HG03575 (cell line): Measurements from ENCODE around the gene SH3PXD2B.
"Not testable (repeated sequence)": the region's sequence is repeated elsewhere in the genome, so short reads cannot be mapped to it uniquely, and the experiment has no call there.

Experiments used
- ATAC-seq: cut with Tn5 transposase; IDR thresholded peaks from one replicate; pipeline ENCODE4 v1.9.1; 2021; ENCODE audit not compliant: unreplicated experiment, insufficient number of reproducible peaks, low FRiP score; ENCODE audit errors: extremely low read depth

The SH3PXD2B gene

DNA sequence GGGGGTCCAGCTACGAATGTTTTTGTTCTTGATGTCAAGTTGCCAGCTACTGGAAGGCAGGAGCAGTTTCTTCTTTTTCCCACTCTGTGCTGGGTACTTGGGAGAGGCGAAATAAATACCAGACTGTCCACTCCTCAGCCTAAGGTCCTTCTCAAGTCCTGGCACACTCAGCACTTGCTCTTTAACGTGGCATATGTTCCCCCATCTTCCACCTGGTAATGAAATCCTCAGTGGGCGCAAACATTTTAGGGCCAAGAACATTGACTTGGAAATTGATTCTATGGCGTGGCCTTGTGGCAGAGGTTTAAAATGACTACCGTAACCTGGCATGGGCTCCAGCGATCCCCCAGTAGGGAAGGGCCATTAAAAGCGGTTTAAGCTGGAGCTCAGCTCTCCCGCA is 119.7 kb downstream of the SH3PXD2B start:
- ATAC-seq: no peak

DNA sequence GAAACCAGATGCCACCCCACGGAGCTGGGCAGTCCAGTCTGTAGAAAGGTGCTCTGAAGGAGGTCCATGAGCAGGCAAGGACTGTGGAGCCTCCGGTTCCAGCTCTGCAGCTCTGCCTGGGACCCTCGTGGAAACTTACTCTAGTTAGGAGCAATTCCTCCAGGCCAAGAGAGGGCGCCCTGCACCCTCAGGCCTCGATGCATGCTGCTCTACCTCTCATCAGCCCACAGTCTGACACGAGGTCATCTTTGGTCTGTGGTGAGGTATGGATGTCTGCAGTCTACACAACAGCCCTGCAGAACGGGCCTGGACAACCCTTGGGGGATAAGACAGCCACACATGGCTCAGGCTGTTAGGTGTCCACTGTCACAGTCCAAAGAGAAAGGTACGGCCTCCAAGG is 120.1 kb downstream of the SH3PXD2B start:
- no peak for ATAC-seq

DNA sequence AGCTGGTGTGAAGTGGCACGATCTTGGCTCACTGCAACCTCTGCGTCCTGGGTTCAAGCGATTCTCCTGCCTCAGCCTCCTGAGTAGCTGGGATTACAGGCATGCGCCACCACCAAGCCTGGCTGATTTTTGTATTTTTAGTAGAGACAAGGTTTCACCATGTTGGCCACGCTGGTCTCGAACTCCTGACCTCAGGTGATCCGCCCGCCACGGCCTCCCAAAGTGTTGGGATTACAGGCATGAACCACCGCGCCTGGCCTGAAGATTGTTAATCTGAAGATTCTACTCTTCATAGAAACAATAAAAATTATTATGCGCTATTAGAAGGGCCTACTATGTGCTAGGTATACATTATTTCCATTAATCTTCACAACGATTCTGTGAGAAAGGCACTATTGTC is 127.4 kb downstream of the SH3PXD2B start:
- ATAC-seq: not testable (repeated sequence)

DNA sequence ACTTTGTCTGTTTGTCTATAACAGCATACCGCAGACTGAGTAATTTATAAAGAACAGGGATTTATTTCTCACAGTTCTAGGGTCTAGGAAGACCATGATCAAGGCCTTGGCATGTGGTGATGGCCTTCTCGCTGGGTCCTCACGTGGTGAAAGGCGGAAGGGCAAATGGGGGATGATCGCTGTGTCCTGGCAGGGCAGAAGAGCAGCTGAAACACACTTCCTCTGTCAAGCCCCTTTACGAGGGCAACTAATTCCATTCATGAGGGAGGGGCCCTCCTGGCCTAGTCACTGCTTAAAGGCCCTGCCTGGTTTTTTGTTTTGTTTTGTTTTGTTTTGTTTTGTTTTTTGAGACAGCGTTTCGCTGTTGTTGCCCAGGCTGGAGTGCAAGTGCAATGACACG is 128.9 kb downstream of the SH3PXD2B start:
- no peak for ATAC-seq

DNA sequence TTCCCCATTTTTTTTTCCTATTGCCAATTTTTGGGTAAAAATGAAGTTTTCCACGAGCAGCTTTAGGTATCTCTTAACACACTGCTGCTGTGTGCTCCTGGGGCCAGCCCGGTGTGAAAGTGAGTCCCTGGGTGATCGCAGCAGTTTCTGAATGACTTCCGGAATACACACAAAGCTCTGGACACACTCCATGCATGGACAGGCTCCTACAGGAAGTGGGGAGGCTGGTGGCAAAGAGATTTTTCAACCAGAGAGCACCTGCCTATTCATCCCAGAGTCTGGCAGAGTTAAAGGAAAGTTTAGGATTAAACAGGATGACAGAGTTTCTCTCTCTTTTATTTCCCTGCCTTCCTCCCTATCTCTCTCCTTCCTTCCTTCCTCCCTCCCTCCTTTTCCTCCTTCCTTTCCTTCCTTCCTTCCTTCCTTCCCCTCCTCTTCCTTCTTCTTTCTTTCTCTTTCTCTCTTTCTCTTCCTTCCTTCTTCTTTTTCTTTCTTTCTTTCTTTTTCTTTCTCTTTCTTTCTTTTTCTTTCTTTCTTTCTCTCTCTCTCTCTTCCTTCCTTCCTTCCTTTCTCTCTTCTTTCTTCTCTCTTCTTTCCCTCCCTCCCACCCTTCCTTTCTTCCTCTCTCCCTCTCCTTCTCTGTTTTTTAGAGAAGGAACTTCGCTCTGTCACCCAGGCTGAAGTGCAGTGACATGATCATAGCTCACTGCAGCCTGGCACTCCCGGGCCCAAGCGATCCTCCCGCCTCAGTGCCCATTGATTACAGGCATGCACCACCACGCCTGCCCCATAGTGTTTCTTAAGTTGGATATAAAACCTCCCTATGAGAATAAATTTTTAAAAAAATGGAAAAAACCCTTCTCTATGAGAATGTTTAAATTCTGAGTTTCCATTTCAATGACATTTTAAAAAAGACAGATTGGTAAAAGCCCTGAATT is 132.0 kb downstream of the SH3PXD2B start:
- peak; percentile 56 for ATAC-seq

DNA sequence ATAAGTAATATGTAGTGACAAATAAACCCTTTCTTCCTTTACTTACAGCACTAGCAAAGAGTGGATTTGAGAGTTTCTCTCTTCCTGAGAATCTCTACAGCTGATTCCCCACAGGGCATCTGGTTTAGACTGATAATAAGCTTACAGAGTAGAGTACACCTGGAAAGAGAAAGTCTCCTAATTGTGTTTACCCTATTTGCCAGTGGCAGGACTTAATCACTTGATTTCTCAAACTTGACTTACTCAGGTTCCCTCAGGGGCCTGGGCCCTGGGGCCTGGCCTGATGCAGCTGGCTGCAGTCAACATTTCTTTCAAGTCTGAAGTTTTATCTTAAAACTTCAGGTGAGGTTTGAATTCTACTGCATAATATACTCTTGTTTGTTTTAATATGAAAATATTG is 132.7 kb downstream of the SH3PXD2B start:
- ATAC-seq: peak; percentile 21

DNA sequence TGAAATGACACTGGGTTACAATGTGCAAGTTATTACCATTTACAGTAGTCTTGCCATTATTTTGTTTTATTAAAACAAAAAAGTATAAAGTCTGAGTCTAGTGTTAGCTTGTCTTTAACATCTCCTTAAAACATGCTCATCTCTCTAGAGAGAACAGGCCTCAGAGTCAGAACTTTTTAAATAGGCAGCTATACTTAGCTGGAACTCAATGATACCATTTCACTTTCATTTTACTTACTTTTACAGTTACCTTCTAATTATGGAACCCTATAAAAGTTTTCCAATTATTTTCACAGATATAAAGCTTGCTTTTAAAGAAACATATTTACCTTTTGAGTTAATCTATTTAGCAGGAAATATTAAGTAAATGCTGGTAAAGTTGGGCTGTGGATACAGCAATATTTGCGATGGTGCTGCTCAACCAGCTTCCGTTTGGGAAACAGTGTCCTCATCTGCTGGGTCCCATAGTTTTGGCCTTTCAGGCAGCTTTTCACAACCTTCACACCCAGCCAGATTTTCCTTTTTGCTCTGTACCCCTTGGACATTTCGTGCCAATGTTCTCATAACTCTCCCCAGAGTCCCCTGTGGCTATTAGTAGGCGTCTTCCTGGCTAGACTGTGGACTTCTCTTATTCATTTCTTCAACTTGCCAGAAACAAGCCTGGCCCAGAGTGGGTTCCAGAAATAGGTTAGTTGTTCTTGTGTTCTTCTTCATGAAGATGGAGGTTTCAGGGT is 134.4 kb downstream of the SH3PXD2B start:
- no peak for ATAC-seq

DNA sequence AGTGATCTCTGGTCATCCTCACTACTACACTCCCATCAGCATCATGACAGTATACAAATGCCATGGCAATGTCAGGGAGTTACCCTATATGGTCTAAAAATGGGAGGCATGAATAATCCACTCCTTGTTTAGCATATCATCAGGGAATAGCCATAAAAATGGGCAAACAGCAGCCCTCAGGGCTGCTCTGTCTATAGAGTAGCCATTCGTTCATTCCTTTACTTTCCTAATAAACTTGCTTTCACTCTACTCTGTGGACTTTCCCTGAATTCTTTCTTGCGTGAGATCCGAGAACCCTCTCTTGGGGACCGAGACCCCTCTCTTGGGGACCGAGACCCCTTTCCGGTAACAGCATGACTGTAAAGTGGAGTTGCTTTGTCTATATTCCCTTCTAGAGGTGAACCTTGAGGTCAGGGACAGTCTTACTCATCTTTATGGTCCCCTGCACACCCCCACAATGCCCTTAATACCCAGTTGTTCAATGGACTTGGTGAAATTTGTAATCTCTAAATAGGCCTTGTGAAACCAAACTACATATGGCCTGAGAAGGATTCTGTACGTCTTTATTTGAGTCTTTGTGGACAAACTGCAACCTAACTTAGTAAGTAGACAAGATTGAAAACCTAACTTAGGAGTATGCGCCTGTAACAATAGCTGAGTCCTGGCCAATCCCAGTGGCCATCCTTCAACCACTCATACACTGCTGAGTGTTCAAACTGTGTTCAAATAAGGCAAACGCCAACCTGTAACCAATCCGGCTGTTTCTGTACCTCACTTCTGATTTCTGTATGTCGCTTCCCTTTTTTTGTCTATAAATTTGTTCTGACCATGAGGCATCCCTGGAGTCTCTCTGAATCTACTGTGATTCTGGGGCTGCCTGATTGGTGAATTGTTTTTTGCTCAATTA is 138.5 kb downstream of the SH3PXD2B start:
- ATAC-seq: no peak

DNA sequence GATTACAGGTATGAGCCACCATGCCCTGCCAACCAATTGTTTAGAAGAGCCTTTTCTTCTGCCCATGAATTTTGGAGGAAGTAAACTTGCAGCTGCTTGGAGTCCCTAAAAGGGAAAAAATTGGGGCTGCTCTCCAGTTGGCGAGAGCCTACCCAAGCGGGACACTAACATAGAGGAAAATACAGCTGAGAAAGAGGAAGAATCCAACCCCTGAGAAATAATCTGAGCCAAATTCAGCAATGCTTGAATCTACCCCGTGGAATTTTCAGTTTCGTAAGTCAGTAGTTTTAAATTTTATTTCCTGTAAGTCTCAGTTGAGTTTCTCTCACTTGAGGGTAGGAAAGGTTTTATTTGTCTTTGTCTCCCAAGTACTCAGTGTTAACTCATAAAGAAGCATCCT is 140.4 kb downstream of the SH3PXD2B start:
- ATAC-seq: no peak

DNA sequence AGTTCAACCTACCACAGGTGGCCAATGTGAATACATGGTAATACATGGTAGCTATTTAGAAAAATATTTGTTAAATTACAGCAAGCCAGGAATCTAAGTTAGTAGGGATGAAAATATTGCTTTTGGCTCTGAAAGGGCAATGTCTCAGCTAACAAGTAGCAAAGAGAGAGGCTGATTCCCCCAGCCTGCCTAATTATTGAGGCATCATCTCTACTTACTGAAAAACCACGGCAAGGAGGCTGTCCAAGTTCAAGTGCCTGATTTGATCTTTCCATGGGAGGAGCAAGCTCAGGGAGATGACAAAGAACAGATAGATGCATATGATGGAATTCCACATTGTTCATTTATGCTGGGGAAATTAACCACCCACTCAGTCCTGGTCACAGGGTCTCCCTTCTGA is 142.0 kb downstream of the SH3PXD2B start:
- no peak for ATAC-seq

DNA sequence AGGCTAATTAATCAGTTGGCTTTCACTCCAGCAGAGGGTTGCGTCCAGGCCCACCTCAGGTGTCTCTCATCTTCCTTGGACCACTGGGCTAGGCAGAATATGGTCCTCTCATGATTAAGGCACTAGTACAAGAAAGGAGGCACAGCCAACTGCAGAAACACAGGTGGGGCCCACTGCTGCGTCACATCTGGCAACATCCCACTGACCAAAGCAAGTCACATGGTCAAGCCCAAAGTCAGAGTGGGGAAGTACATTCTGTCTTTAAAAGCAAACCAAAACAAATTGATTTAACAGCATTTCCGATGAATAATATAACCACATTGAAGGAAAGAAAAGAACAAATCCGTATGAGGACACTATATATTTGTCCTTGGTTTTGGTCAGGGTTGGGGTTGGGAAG is 142.7 kb downstream of the SH3PXD2B start:
- ATAC-seq: no peak

DNA sequence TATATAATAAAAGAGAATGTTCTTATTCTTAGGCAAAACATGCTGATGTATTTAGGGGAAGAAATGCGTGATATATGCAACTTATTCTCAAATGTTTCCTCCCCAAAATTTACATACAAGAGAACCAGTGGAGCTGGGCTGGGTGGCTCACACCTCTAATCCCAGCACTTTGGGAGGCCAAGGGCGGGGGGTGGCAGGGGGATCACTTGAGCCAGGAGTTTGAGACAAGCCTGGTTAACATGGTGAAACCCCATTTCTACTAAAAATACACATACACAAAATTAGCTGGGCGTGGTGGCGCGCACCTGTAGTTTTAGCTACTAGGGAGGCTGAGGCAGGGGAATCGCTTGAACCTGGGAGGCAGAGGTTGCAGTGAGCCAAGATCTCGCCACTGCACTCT is 143.3 kb downstream of the SH3PXD2B start:
- ATAC-seq: no peak

DNA sequence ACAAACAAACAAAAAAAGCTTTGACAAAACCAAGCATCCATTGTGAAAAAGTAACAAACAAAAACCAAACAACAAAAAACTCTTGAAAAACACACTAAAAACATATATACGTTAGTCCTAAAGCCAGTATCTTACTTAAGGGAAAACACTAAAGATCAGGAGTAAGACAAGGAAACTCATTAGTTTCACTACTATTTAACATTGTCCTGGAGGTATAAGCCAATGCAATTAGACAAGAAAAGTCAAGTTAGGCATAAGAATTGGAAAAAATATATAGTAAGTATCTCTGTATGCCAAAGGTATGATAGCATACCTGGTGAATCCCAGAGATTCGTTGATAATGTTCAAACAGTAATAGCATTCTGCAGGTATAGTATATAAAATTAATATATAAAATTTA is 148.9 kb downstream of the SH3PXD2B start:
- no peak for ATAC-seq

DNA sequence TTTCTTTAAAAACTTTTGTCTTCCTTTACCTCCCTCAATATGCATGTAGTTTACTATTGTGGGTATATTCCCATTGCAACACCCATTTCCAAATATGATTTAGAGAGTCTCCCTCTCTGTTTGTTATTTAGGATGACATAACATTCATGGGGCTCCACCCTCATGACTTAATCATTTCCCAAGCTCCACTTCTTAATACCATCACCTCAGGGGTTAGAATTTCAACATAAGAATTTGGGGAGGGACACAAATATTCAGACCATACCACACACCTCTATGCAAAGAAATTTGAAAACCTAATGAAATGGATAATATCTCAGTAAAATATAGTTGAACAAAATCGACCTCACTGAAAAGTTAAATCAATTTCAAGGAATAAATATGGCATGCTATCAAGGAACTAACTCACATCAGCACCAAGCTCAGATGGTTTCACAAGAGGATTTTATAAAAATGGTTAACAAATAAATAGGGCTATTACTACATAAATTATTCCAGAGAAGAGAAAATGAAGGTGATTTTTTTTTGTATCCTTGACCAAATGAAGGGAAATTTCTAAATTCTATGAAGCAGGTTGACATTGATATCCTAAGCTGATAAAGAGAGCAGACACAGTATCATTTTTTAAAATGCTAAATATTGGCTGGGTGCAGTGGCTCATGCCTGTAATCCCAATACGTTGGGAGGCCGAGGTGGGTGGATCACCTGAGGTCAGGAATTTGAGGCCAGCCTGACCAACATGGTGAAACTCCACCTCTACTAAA is 150.6 kb downstream of the SH3PXD2B start:
- no peak for ATAC-seq

DNA sequence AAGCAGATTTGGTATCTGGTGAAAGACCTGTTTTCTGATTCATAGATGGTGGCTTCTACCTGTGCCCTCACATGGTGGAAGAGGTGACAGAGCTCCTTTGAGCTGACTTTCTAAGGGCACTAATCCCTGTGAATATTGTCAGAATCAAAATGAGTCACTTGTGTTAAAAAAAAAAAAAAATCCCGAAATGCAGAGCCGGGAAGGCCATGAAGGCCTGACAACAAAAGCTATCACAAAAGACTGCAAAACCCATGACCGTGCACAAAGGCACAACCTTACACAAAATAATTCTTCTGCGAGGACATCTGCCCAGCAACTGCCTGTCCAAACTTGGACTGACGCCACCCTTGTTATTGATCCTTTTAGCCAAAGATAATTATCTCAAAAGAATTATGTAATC is 151.2 kb downstream of the SH3PXD2B start:
- ATAC-seq: no peak

DNA sequence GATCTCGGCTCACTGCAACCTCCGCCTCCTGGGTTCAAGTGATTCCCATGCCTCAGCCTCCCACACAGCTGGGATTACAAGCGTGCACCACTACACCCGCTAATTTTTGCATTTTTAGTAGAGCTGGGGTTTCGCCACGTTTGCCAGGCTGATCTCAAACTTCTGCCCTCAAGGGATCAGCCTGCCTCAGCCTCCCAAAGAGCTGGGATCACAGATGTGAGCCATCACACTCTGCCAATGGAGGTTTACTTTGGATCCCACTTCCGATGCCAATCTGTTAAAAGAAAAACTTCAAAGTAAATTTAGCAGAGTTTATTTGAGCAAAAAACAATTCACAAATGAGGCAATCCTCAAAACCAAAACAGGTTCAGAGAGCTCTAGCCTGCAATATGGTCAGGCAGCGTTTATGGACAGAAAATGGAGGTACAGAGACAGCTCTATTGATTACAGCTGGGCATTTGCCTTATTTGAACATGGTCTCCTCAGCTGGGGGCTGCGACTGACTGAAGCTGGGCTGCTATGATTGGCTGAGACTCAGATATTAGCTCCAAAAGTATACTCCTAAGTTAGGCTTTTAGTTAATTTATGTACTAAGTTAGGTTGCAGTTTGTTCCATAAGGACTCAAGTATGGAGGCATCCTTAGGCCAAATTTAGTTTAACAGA is 152.1 kb downstream of the SH3PXD2B start:
- no peak for ATAC-seq

DNA sequence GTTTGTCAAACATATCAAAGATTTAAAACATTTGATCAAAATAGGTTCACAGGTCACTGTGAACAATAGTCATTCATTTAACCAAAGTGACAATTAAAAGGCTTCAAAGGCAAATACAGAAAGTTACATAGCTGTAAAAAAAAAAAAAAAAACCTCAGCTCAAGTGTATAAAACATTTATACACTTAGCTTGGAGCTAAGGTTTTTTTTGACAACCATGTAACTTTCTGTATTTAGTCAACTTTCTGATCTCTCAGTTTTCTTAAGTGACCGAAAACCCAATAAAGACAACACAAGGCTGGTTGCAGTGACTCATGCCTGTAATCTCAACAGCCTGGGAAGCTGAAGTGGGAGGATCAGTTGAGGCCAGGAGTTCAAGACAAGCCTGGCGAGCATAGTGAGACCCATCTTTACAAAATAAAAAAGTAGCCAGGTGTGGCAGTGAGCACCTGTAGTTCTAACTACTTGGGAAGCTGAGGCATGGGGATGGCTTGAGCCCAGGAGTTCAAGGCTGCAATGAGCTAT is 154.3 kb downstream of the SH3PXD2B start:
- ATAC-seq: no peak

DNA sequence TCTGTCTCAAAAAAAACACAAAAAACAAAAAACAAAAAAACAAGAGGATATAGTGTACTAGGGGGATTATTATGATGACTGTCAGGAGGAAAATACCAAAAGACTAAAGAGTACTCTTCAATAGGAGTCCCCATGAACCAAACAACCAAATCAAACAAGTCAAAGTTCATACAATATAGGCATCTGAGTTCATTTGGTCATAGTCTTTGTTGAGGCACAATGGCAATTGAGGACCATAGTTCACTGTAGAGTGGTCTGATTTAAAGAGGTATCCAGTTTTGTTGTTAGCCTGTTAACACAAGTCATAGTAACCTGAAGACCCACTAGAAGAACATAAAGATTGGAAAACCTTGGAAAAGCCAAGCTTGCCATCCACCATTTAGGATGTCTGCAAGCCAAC is 159.5 kb downstream of the SH3PXD2B start:
- ATAC-seq: no peak
